ENCODE measurements around the gene CASKIN1.

CASKIN1 gene

DNA sequence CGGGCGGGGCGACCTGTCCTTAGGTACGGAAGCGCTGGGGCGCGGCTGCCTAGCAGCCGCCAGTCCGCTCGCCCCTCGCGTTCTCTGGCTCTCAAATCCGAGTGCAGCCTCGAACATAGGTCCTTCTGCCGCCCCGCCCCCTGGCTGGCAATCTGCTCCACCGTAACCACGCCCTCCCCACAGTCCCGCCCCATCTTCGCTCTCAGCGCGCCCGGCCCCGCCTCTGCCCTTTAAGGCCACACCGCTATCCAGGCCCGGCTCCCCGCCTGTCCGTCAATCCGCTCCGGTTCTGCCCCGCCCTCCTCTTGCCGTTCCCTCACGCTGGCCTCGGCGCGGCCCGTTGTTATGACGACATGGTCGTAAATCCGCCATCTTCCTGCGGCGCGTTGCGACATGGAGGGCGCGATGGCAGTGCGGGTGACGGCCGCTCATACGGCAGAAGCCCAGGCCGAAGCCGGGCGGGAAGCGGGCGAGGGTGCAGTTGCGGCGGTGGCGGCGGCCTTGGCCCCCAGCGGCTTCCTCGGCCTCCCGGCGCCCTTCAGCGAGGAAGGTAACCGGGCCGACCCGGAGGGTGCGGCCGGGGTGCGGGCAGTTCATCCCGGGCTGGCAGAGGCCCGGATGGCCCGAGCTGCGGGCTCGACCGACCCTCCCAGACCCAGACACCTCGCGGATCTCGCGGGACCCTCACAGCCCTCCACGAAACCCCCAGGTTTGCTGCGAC is 27.0 kb upstream of the CASKIN1 start, which contains the start of gene E4F1:
E4F1 (plus strand) TSS at position 371 of the 721 bp plus-strand sequence; CDS start at position 394, 23 bp downstream.
- Histone ChIP-seq H3K27me3 (ENCODE audit: control insufficient read depth, insufficient read depth, low read length) (no peaks in the 10 kb centered on the region), H3K36me3 (ENCODE audit: control insufficient read depth, insufficient read depth, low read length) (no peaks in the 10 kb centered on the region; the same call in 1 of the 2 replicates), H3K9me3 (ENCODE audit: control insufficient read depth, insufficient read depth, low read length) (no peaks in the 10 kb centered on the region), H3K4me3 (ENCODE audit: low read length) (peak within 1 kb of the TSS; percentile 84), H3K4me1 (ENCODE audit: control insufficient read depth, insufficient read depth, low read length) (no peaks in the 10 kb centered on the region), H3K27ac (ENCODE audit: low read length) (no peak within 1 kb of the TSS)
- no CpG with 5 or more reads among the region's 82 CpGs for WGBS (ENCODE audit: insufficient coverage, insufficient read length)
- DNase-seq (ENCODE audit: low read depth, low spot score), result peak; percentile 99

DNA sequence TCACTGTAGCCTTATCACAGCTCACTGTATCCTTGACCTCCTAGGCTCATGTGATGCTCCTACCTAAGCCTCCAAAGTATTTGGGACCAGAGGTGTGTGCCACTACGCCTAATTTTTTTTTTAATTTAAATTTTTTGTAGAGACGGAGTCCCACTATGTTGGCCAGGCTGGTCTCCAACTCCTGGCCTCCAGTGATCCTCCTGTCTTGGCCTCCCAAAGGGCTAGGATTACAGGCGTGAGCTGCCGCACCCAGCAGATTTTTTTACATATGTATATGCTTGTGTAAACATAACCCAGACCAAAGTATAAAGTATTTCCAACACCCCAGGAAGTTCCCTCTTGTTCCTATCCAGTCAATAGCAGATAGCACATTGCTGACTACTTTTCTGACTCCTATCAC is 19.9 kb upstream of the CASKIN1 start:
- H3K36me3 ChIP-seq (ENCODE audit: control insufficient read depth, insufficient read depth, low read length), result peaks cover 9% of the 10 kb centered on the region; the same call in 1 of the 2 replicates
- DNase-seq (ENCODE audit: low read depth, low spot score), result no peak
- no peak overlapping the region for H3K27ac ChIP-seq (ENCODE audit: low read length)
- H3K4me3 ChIP-seq (ENCODE audit: low read length), result no peak overlapping the region
- no peaks in the 10 kb centered on the region for H3K27me3 ChIP-seq (ENCODE audit: control insufficient read depth, insufficient read depth, low read length)
- no peaks in the 10 kb centered on the region for H3K9me3 ChIP-seq (ENCODE audit: control insufficient read depth, insufficient read depth, low read length)
- no peaks in the 10 kb centered on the region; the same call in 1 of the 2 replicates for H3K4me1 ChIP-seq (ENCODE audit: control insufficient read depth, insufficient read depth, low read length)
- whole genome bisulfite sequencing (ENCODE audit: insufficient coverage, insufficient read length), result no CpG with 5 or more reads among the region's 4 CpGs

DNA sequence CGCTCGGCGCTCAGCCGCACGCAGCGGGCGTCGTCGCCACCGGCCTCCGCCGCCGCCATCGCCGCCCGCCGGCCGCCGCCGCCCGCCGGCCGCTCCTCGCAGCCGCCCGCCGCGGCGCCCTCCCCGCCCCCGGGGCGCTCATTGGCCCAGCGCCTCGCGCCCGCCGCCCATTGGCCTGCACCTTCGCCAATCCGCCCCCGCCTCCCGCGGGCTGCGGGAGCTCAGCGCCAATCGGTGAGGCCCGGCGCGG is 18.2 kb upstream of the CASKIN1 start, which contains the start of gene PGP:
PGP (minus strand) TSS at position 122 of the 250 bp plus-strand sequence; CDS start at position 59, 63 bp downstream.
- Histone ChIP-seq H3K36me3 (ENCODE audit: control insufficient read depth, insufficient read depth, low read length) (peaks cover 9% of the 10 kb centered on the region; the same call in 1 of the 2 replicates), H3K27me3 (ENCODE audit: control insufficient read depth, insufficient read depth, low read length) (no peaks in the 10 kb centered on the region), H3K27ac (ENCODE audit: low read length) (peak within 1 kb of the TSS; percentile 56), H3K9me3 (ENCODE audit: control insufficient read depth, insufficient read depth, low read length) (no peaks in the 10 kb centered on the region), H3K4me3 (ENCODE audit: low read length) (peak within 1 kb of the TSS; percentile 98), H3K4me1 (ENCODE audit: control insufficient read depth, insufficient read depth, low read length) (peaks cover 7% of the 10 kb centered on the region)
- WGBS (ENCODE audit: insufficient coverage, insufficient read length), result no CpG with 5 or more reads among the region's 48 CpGs
- no peak for DNase-seq (ENCODE audit: low read depth, low spot score)

DNA sequence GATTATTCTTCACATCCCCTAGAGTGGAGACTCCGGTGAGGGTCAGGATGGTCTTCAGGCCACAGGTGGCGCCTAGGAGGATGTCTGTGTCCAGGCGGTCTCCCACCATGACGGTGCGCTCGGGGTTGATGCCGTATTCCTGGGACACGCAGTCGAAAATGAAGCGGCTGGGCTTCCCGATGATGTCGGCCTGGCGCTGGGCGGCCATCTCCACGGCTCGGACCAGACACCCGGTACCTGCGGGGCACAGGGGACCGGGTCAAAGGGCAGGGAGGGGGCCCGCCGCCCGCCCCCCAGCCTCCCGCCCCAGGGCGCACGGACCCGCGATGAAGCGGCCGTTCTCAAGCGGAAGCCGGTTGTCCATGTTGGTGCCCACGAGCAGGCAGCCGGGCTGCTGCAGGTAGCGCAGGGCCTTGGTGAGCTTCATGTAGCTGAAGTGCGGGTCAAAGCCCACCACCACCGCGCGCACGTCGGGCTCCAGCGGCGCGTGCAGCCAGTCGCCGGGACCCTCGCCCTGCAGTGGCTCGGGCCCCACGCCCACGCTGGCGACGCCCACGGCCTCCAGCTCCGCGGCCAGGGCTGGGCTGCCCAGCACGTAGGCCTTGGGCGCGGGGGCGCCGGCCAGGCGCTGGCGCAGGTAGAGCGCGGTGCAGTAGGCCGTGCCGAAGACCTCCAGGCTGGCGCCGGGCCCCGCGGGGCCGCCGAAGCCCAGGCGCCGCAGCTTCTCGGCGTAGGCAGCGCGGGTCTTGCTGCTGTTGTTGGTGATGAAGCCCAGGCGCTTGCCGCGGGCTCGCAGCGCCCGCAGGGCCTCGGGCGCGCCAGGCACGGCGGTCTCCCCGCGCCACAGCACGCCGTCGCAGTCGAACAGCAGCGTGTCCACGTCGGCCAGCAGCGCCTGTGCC is 17.7 kb upstream of the CASKIN1 start:
- peaks cover 7% of the 10 kb centered on the region for H3K4me1 ChIP-seq (ENCODE audit: control insufficient read depth, insufficient read depth, low read length)
- H3K27ac ChIP-seq (ENCODE audit: low read length), result no peak overlapping the region
- peaks cover 15% of the 10 kb centered on the region; the same call in 1 of the 2 replicates for H3K36me3 ChIP-seq (ENCODE audit: control insufficient read depth, insufficient read depth, low read length)
- no peaks in the 10 kb centered on the region for H3K9me3 ChIP-seq (ENCODE audit: control insufficient read depth, insufficient read depth, low read length)
- no peaks in the 10 kb centered on the region for H3K27me3 ChIP-seq (ENCODE audit: control insufficient read depth, insufficient read depth, low read length)
- WGBS (ENCODE audit: insufficient coverage, insufficient read length), result no CpG with 5 or more reads among the region's 98 CpGs
- DNase-seq (ENCODE audit: low read depth, low spot score), result no peak
- peak overlapping the region; percentile 83 for H3K4me3 ChIP-seq (ENCODE audit: low read length)

DNA sequence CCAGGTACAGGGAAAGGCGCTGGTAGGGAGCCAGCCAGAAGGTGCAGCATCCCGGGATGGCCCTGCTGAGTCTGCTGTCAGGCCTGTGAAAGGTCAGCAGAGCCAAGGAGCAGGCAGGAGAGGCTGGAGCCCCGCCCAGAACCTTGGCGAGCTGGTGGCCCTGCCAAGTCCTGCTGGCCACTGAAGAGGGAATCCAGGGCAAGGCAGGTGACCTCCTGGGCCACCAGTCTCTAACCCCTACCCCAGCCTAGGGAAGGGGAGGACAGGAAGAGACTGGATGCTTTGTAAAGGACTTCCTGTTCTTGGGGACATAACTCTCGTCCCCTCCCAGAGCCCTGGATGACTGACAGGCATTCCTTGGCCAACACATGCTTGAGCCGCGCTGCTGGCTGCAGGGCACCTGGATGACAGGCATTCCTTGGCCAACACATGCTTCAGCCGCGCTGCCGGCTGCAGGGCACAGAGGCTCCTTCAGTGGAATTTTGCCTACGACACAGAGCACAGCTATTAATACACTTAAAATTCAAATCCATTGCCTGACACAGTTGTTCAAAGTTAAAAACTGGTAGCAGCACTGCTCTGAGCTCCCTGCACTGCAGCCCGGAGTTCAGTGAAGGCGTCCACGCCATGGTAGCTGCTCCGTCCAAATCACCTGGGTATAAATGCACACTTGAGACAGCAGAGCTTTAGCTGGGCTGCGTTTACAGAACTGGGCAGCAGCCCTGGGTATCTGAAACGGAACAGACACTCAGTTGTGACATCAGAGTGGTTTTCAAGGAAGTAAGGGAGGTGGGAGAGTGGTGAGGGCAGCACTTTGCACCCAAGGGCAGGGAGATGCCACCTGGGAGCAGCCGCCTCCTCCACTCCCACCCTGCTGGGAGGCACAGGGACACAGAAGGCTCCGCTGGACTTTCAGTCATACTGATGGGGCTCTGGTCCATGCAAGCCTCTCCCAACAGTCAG is 16.2 kb upstream of the CASKIN1 start:
- H3K36me3 ChIP-seq (ENCODE audit: control insufficient read depth, insufficient read depth, low read length), result peaks cover 29% of the 10 kb centered on the region
- no peak overlapping the region for H3K27ac ChIP-seq (ENCODE audit: low read length)
- no peak for DNase-seq (ENCODE audit: low read depth, low spot score)
- WGBS (ENCODE audit: insufficient coverage, insufficient read length), result no CpG with 5 or more reads among the region's 19 CpGs
- H3K9me3 ChIP-seq (ENCODE audit: control insufficient read depth, insufficient read depth, low read length), result no peaks in the 10 kb centered on the region
- H3K4me1 ChIP-seq (ENCODE audit: control insufficient read depth, insufficient read depth, low read length), result peaks cover 7% of the 10 kb centered on the region
- no peak overlapping the region for H3K4me3 ChIP-seq (ENCODE audit: low read length)
- H3K27me3 ChIP-seq (ENCODE audit: control insufficient read depth, insufficient read depth, low read length), result no peaks in the 10 kb centered on the region

DNA sequence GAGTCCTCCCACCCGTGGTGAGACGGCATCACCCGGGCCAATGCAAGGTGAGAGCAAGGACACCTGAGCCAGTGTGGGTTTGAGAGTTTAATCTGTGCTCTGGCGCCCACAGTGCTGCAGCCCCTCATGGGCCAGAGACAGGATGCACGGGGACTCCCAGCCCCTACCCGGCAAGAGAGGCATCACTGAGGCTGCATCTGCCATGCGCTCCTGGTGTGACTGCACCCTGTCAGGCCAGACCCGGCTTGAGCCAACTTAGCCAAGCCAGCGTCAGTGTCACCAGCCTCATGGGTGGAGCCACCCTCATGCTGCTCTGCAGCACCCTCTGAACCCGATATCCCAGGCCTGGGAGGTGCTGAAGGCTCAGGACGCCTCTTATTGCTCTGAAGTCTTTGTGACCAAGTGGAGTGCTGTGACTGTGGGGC is 15.5 kb upstream of the CASKIN1 start:
- Histone ChIP-seq H3K27ac (ENCODE audit: low read length) (no peak overlapping the region), H3K36me3 (ENCODE audit: control insufficient read depth, insufficient read depth, low read length) (peaks cover 35% of the 10 kb centered on the region)

DNA sequence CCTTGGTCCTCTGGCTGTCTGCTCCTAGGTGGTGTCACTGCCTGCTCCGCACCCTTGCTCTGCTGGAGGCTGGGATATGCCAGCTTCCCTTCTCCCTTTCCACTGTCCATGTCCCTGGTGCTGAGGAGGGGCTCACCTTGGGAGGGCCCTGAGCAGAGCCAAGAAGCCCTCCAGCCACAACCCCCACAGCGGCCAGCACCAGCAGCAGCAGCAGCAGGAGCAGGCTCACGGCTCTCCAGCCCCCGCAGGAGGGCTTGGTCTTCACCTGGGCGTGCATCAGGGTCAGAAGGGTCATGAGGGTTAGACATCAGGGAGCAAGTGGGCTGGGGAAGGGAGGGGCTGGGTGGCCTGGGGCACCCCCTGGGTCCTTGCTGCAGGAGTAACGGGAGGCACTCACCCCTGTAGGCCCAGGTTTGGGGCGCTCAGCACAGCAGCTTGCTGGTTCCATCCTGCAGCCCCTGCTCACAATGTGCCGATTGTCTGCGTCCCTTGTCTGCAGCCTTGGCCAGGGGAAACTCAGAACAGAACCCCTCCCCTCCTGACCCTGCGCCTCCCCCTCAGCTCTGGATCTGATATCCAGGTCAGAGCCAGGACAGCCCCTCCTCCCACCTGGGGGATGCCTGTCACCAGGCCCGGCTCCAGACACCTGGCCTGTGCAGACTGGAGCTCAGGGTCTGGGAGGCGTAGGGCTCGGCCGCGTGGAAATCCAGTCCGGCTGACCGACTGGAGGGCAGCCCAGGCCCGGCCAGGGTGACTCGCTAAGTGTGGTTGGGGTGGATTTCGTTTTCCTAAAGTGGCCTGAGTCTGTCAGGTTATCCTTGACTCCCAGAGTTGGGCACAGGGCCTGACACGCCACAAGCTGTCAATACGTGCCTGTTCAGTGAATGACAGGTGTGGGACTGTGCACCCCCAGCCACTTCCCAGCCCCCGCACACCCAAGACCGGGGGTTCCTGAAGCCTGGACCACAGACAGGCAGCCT is 14.3 kb upstream of the CASKIN1 start, which contains the start of gene BRICD5:
BRICD5 (minus strand) TSS at position 478 of the 980 bp plus-strand sequence; CDS start at position 448, 30 bp downstream.
- H3K27ac ChIP-seq (ENCODE audit: low read length), result no peak within 1 kb of the TSS

More for the DNA sequence above, 15.5 kb upstream of the CASKIN1 start:
- no CpG with 5 or more reads among the region's 11 CpGs for WGBS (ENCODE audit: insufficient coverage, insufficient read length)
- Histone ChIP-seq H3K4me3 (ENCODE audit: low read length) (no peak overlapping the region), H3K4me1 (ENCODE audit: control insufficient read depth, insufficient read depth, low read length) (peaks cover 7% of the 10 kb centered on the region), H3K27me3 (ENCODE audit: control insufficient read depth, insufficient read depth, low read length) (no peaks in the 10 kb centered on the region), H3K9me3 (ENCODE audit: control insufficient read depth, insufficient read depth, low read length) (no peaks in the 10 kb centered on the region)
- DNase-seq (ENCODE audit: low read depth, low spot score), result no peak

DNA sequence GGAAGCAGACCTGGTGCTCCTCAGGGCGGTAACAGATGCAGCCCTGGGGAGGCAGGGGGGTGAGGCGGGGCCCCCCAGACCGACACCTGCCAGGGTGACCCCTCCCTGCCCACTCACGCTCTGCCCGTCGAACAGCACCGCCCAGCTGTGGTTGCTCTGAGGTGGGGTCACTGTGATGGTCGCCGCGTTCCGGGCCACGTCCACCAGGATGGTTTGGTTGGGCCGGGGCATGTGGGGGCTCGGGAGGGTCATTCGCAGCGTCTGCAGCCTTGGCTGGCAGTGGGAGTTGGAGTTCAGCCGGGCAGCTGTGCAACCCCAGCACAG is 13.6 kb upstream of the CASKIN1 start:
- Histone ChIP-seq H3K27ac (ENCODE audit: low read length) (no peak overlapping the region), H3K4me1 (ENCODE audit: control insufficient read depth, insufficient read depth, low read length) (peaks cover 7% of the 10 kb centered on the region), H3K9me3 (ENCODE audit: control insufficient read depth, insufficient read depth, low read length) (no peaks in the 10 kb centered on the region), H3K4me3 (ENCODE audit: low read length) (no peak overlapping the region), H3K36me3 (ENCODE audit: control insufficient read depth, insufficient read depth, low read length) (peaks cover 37% of the 10 kb centered on the region), H3K27me3 (ENCODE audit: control insufficient read depth, insufficient read depth, low read length) (no peaks in the 10 kb centered on the region)
- WGBS (ENCODE audit: insufficient coverage, insufficient read length), result no CpG with 5 or more reads among the region's 17 CpGs
- no peak for DNase-seq (ENCODE audit: low read depth, low spot score)

More for the DNA sequence above, 14.3 kb upstream of the CASKIN1 start, which contains the start of gene BRICD5:
- H3K36me3 ChIP-seq (ENCODE audit: control insufficient read depth, insufficient read depth, low read length), result peaks cover 37% of the 10 kb centered on the region
- DNase-seq (ENCODE audit: low read depth, low spot score), result no peak
- H3K9me3 ChIP-seq (ENCODE audit: control insufficient read depth, insufficient read depth, low read length), result no peaks in the 10 kb centered on the region
- no CpG with 5 or more reads among the region's 24 CpGs for WGBS (ENCODE audit: insufficient coverage, insufficient read length)
- H3K27me3 ChIP-seq (ENCODE audit: control insufficient read depth, insufficient read depth, low read length), result no peaks in the 10 kb centered on the region
- peaks cover 7% of the 10 kb centered on the region for H3K4me1 ChIP-seq (ENCODE audit: control insufficient read depth, insufficient read depth, low read length)
- no peak within 1 kb of the TSS for H3K4me3 ChIP-seq (ENCODE audit: low read length)
